Stimulated activated CD8-positive, alpha-beta memory T cell treated with anti-CD3 and anti-CD28 coated beads, Interleukin-2, amount 100 ng/mL, for 48 hours (primary cell): ENCODE data around the gene TRIP13.
"Not testable (repeated sequence)": the region's sequence is repeated elsewhere in the genome, so short reads cannot be mapped to it uniquely, and the experiment has no call there.

Experiments
- DNase-seq, 2 donors: peaks; one replicate each; pipeline ENCODE4 v3.0.0-alpha.2; 2020; ENCODE audit warnings: low read depth in 2 of 2

TRIP13 gene

DNA sequence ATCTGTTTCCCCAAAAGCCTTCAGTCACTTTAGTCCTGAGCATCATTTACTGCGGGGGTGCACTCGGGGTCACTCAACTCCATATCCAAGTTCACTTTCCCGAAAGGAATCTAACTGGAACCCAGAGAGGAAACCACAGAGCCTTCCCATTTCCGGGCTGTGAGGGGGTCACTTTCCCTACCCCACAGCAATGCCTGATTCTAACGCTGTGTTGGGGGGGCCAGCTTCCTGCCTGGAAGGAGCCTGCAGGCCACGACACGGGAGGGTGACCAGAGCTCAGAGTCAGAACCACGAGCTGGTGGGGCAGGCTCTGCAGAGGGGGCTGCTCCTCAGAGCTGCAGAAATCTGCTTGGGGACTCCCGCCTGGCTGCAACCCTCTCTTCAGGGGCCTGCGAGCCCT lies 20.4 kb upstream of the TRIP13 start:
- no peak for DNase-seq

DNA sequence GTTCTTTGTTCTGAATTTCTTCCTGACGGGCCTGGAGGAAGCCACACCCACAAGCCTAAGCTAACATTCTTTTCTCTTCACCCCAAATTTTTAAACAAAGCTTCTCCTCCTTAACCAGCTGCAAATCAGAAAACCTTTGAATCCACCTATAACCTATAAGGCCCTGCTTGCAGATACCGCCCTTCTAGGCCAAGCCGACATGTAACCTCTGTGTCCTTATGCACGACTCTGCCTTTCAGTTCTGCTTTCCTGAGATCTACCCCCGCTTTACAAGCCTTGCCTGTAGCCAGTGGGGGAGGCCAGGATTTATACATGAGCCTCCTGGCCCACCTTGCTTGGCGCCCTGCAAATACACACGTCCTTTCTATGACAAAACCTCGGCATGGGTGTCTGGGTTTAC lies 19.4 kb upstream of the TRIP13 start:
- no peak for DNase-seq

DNA sequence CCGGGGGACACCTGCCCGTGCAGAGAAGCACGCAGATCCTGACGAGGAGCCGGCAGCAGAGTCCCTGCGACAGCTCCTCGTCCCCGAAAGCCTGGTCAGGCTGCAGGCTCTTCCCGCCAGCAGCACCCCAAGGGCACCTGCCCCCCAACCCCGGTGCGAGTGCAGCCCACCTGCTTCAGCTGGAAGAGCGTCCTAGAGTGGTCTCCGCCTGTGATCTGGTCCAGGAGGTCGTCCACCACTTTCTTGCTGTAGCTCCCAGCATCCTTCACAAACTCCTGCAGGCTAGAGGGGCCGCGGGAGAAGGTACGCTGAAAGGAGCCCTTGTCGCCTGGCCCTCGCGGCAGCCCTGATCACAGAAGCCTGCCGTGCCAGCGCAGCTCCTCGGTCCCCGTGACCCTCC lies 16.8 kb upstream of the TRIP13 start:
- DNase-seq, result no peak

DNA sequence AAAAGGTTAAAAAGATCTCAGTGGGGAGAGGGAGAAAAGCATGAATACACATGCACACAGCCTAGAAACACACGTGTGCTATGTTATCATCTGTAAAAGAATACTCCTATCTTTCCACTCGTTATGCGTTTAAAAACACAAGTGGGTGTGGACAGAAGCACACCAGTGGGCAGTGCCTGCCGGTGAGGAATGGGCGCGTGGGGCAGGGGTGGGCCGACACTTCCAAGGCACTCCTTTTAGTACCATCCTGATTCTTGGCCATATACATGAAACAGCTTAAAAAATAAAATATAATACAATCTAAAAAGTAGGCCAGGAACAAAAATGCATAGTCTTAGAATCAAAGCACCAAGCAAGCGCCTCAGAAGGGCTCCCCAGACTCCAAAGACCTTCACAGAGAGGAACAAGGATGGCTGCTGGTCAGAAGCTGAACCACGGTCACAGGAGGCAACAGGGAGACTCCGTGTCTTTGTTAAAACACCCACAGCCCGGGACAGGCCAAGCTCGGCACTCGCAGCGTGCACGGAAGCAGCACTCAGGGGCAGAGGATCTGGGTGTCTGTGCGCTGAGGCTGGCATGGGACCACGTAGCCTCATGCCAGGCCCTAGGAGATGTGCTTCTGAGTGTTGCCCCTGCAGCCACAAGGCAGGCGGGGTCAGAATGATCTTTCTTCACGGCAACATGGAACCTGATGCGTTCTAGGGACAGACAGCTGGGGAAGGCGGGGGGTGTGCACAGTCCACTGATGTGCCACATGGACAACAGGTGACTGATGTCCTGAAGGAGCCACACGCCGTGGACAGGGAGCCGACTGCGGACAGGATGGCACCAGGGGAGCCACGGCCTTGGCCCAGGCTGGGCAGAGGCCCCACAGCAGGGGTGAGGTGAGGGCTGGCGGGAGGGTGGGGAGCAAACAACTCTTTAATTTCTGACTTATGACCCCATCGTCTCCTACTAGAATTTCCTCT lies 16.0 kb upstream of the TRIP13 start:
- no peak for DNase-seq

GRCh38 chr5:878125-878524 lies 14.6 kb upstream of the TRIP13 start:
- no peak for DNase-seq

GRCh38 chr5:878677-879076 lies 14.0 kb upstream of the TRIP13 start:
- DNase-seq, result not testable (repeated sequence)

DNA sequence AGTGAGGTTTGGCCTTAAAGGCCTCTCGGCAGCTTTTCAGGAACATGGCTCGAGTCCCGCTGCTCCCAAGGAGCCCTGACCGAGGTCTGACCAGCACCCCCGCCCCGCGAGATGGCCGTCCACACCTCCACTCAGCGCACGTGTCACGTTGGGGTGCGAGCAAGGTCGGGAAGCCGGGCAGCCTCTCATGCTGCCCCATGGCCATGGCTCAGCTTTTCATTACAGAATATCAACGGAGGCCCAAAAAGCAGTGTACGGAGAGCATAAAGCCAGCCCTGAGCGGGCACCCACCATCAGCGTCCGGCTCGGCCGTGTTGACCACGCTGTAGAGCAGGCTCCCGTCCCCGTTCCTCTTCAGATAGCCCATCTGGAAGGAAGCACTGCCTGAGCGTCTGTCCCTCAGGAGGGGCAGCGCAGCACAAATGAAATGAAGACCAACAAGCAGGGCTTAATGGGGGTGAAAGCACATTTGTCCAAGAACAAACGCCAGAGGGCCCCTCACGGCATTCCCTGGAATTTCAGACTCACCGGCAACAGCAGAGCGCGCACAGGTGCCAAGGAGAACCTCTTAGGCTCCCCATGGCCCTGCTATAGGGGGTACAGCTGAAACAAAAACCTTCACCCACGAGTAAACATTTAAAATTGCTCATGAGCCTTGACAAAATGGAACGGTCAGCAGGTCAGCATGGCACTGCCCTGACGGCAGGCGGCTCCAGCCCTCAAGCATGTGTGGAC lies 11.7 kb upstream of the TRIP13 start:
- no peak for DNase-seq

DNA sequence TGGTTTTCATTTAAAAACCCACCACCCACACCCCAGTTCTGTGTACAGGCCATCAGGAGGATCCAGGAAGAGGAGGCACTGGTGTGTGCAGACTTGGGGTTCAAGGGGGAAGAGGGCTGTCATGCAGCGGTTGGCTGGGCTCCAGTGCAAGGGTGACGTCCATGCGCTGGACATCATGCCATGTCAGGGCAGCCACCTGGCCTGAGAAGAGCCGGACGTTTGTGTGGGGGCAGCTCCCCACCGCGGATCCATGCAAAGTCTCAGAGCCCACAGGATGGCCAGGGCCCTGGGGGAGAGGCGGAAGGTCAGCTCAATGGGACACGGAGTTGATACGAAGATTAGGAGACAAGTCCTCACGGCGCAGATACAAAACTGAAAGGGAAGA lies 11.1 kb upstream of the TRIP13 start:
- no peak for DNase-seq

- no peak for DNase-seq
These were observed 10.2 kb upstream of the TRIP13 start for GRCh38 chr5:882253-883183.

- no peak for DNase-seq
These were observed 9.1 kb upstream of the TRIP13 start for GRCh38 chr5:883475-884181.

- no peak for DNase-seq
These were observed 8.1 kb upstream of the TRIP13 start for GRCh38 chr5:884345-885126.

DNA sequence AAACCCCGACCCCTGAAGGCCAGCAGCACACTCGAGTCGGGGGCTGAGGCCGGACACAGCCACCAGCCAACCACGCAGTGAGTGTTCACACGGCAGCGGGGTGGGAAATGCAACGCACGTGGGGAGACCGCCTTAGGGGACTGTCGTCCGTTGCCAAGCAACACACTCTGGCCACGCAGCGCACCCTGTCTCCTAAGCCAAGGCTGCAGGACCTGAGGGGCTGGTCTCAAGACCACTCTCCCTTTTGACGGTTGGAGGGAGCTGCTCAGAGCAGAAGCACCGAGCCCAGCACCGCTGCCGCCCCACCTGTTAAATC lies 7.6 kb upstream of the TRIP13 start:
- DNase-seq, result no peak

DNA sequence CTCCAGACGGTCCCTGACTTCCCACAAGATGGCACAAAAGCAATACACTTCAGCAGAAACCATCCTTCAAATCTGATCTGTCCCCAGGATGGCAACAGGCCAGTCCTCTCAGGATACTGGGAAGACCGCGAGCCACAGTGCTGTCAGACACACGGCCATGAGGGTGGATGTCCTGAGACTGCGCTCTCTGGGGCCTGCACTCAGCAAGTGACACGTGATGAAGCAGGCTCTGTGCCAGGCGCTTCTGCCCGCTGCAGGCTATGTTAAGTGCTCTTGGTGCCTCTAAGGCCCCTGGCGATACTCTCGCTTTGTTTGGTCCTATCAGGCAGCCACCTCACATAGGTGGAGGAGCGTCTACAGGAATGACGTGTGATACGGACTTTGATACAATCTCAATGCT lies 7.2 kb upstream of the TRIP13 start:
- no peak for DNase-seq

GRCh38 chr5:886036-886435 lies 6.6 kb upstream of the TRIP13 start:
- DNase-seq, result no peak

- DNase-seq, result no peak
These were observed 5.9 kb upstream of the TRIP13 start for GRCh38 chr5:886716-887325.

DNA sequence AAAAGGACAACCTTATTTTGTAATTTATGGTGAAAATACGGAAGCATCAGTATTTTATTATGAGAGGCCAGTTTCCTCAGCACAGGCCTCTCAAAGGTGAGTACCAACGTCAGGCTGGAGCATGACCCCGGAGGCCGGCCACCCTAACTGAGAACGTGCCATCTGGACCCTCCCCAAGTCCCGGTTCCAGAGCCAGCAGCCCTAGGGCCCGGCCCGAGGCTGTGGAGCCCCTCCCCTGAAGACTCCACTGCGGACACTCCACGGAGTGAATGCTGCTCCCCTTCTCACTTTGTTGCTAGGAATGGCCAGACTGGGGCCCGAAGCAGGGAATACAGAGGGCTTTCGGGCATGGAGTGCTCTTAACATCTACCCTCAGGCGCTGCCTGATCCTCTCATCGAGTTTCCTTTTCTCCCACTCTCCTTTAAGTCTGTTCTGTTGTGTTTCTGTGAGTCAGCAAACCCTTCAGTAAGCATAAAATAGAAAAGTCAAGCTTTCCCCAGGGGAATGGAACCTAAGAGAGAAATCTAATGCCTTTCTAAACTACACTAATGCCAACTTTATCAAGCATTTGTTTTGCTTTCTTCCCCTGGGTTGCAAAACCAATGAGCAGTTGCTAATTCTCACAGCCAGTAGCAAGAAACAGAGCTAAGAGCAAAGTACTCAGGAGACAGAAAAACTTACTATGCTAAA lies 4.6 kb upstream of the TRIP13 start:
- DNase-seq, result no peak

DNA sequence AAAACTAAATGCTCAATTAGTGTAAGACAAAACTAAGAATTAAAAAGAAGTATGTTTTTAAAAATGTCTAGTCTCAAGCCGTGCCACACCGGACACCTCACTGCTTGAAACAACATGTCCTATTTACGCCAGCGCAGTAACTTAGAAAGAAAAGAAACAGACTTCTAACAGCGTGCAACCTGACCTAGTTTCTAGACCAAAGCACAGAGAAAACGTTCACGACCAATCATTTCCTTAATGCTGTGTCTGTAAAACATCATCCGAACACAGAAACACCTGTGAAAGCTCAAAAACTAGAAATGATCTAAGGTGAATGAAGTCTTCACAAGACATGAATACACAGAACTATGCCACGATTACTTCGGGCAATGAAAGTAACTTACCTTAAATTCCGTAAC lies 4.0 kb upstream of the TRIP13 start:
- DNase-seq, result no peak

GRCh38 chr5:889075-889710 lies 3.5 kb upstream of the TRIP13 start:
- DNase-seq, result no peak
